Aortic smooth muscle cell (primary cell): Measurements from ENCODE around the gene GZMH. TPM values are rescaled to one million over a fixed set of nuclear protein-coding genes. Genes with fewer than 3 reads are reported as not detected.

Experiments
- total RNA-seq: library from RNA; depleted of rRNA; stranded (reverse); fragments of >200 nt; gene quantifications from 2 replicates; pipeline ENCODE4 v1.2.3, GENCODE V29; 2014

Gene GZMH
- total RNA-seq: not detected in 2 replicates

GRCh38 chr14:24609655-24610344 lies at the start of gene GZMH:
Gene GZMH (minus strand): TSS chr14:24609685. CDS start chr14:24609613, 72 bp downstream.

GRCh38 chr14:24634158-24634557 lies 24.7 kb upstream of the GZMH start, which contains the start of gene GZMB:
Gene GZMB (minus strand): TSS chr14:24634190. CDS start chr14:24634160, 30 bp downstream.

GRCh38 chr14:24576182-24576581 lies 33.3 kb downstream of the GZMH start, which contains the start of gene CTSG:
Gene CTSG (minus strand): TSS chr14:24576250. CDS start chr14:24576223, 27 bp downstream.

Other genes with a start within 250 kb of the GZMH start
- gene NFATC4, start 241.5 kb downstream of the GZMH start, total RNA-seq: 32.8 and 34.5 TPM in 2 replicates
- 4.1 and 6.5 TPM in 2 replicates for gene NYNRIN, start 210.7 kb downstream of the GZMH start, total RNA-seq
- gene CBLN3, start 180.0 kb downstream of the GZMH start, total RNA-seq: 3.0 and 4.5 TPM in 2 replicates
- 48.1 and 48.2 TPM in 2 replicates for gene KHNYN, start 179.7 kb downstream of the GZMH start, total RNA-seq
- 10.1 and 15.1 TPM in 2 replicates for gene SDR39U1, start 166.9 kb downstream of the GZMH start, total RNA-seq
- gene CMA1, start 101.4 kb downstream of the GZMH start, total RNA-seq: not detected in 2 replicates
- not detected in 2 replicates for gene CTSG, start 33.4 kb downstream of the GZMH start, total RNA-seq
- gene GZMB, start 24.5 kb upstream of the GZMH start, total RNA-seq: 0.13 TPM in 1 of 2 replicates, not detected in the other